Fibroblast of skin of left quadriceps (primary cell): ENCODE measurements around the gene IGF1R.

Experiments used
- DNase-seq, 2 experiments: peaks; one replicate each; pipeline ENCODE4 v3.0.0-alpha.2; 2013; ENCODE audit warnings: low read depth in 2 of 2

Gene IGF1R

GRCh38 chr15:98795980-98796379 lies 147.6 kb downstream of the IGF1R start:
- no peak for DNase-seq

- DNase-seq, result no peak
These were observed 148.5 kb downstream of the IGF1R start for GRCh38 chr15:98796685-98797357.

- no peak for DNase-seq
These were observed 150.1 kb downstream of the IGF1R start for GRCh38 chr15:98798375-98798893.

GRCh38 chr15:98799461-98800390 lies 151.4 kb downstream of the IGF1R start:
- peak; percentile 66 to 67 for DNase-seq

- peak; percentile 74 to 75 for DNase-seq
These were observed 152.3 kb downstream of the IGF1R start for GRCh38 chr15:98800437-98801233.

- no peak for DNase-seq
These were observed 152.9 kb downstream of the IGF1R start for GRCh38 chr15:98801234-98801561.

- DNase-seq, result no peak
These were observed 153.8 kb downstream of the IGF1R start for GRCh38 chr15:98802187-98802586.

- no peak for DNase-seq
These were observed 155.1 kb downstream of the IGF1R start for GRCh38 chr15:98803228-98804056.

- DNase-seq, result no peak
These were observed 155.7 kb downstream of the IGF1R start for GRCh38 chr15:98804057-98804380.

GRCh38 chr15:98805434-98806274 lies 157.3 kb downstream of the IGF1R start:
- no peak for DNase-seq

- no peak for DNase-seq
These were observed 158.0 kb downstream of the IGF1R start for GRCh38 chr15:98806275-98806895.

- peak; percentile 91 for DNase-seq
These were observed 158.9 kb downstream of the IGF1R start for GRCh38 chr15:98807262-98807661.

GRCh38 chr15:98809273-98809672 lies 160.9 kb downstream of the IGF1R start:
- no peak for DNase-seq

GRCh38 chr15:98812716-98813446 lies 164.5 kb downstream of the IGF1R start:
- DNase-seq, result no peak

- DNase-seq, result no peak
These were observed 165.6 kb downstream of the IGF1R start for GRCh38 chr15:98813951-98814350.

GRCh38 chr15:98815207-98815606 lies 166.9 kb downstream of the IGF1R start:
- DNase-seq, result no peak

GRCh38 chr15:98817745-98818144 lies 169.4 kb downstream of the IGF1R start:
- DNase-seq, result no peak

- DNase-seq, result peak; percentile 59 to 65
These were observed 174.7 kb downstream of the IGF1R start for GRCh38 chr15:98823012-98823458.

- no peak for DNase-seq
These were observed 175.3 kb downstream of the IGF1R start for GRCh38 chr15:98823616-98824015.
